Colonic mucosa (tissue), 4 donors: ENCODE measurements around the gene HDHD5. TPM values are rescaled to one million over a fixed set of nuclear protein-coding genes. Genes with fewer than 3 reads are reported as not detected.

Experiments
- DNase-seq: peaks from one replicate; pipeline ENCODE4 v3.0.0-alpha.2; 2020
- H3K27ac ChIP-seq: fragments of 200-600 bp; one replicate; pipeline ENCODE4 v1.8.0; 2021
- H3K27me3 ChIP-seq: fragments of 200-600 bp; one replicate; pipeline ENCODE4 v1.8.0; 2021
- H3K36me3 ChIP-seq: fragments of 200-600 bp; one replicate; pipeline ENCODE4 v1.8.0; 2021
- H3K4me1 ChIP-seq: fragments of 200-600 bp; one replicate; pipeline ENCODE4 v1.8.0; 2021; ENCODE audit warnings: mild to moderate bottlenecking
- H3K4me3 ChIP-seq: fragments of 200-600 bp; one replicate; pipeline ENCODE4 v1.8.0; 2021
- H3K9ac ChIP-seq, 2 donors: one replicate each; pipeline ENCODE4 v1.7.0; 2013; ENCODE audit warnings: control low read depth in 2 of 2, low read depth in 2 of 2, low read length in 2 of 2
- H3K9me3 ChIP-seq: fragments of 200-600 bp; one replicate; pipeline ENCODE4 v1.8.0; 2021
- intact Hi-C: fragments of 100-400 bp; cut with DNase I; formaldehyde crosslinking; loops from one replicate; pipeline ENCODE4 v1.14.1; 2022
- total RNA-seq, 2 donors: library from RNA; stranded (reverse); fragmentation: NEBNext Ultra II Directional in 1 of 2; extraction: Animal tissue kit (Norgen Biotek cat#: 25700) in 1 of 2; gene quantifications; one replicate each; pipeline ENCODE4 v1.2.1, GENCODE V29; 2021
- TF ChIP-seq, protein P1 (sequence below): fragments of 200-600 bp; IDR thresholded peaks from one replicate; pipeline ENCODE4 v1.8.0; 2022; ENCODE audit warnings: antibody characterized with exemption, mild to moderate bottlenecking
- donor health status: healthy.
- donor health status: DM: no; HTN: no; CAD: no.
- donor health status: DM: no; HTN: no; CAD: no.

Gene HDHD5
- total RNA-seq, 2 donors from 2014 or later, result 38.1 to 50.0 TPM

DNA sequence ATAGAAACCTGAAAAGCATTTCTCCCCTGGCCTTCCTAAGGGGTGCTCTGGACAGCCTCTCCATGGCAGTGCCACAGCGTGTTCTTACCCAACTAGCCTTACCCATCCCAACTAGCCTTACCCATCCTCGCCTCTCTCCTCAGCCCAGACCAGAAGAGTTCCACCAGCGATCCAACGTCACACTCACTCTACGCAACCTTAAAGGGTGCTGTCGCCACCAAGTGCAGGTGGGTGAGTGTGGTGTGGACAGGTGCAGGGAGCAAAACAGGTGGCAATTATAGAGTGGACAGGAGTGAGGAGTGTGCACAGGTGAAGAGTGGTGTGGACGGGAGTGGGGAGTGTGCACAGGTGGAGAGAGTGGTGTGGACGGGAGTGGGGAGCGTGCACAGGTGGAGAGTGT, 55.7 kb downstream of the HDHD5 start:
- intact Hi-C loops, result no loop called here
- Histone ChIP-seq H3K27me3 (no peaks in the 10 kb centered on the region), H3K4me3 (no peak overlapping the region), H3K9me3 (no peaks in the 10 kb centered on the region), H3K9ac (no peak overlapping the region), H3K27ac (no peak overlapping the region), H3K4me1 (no peaks in the 10 kb centered on the region), H3K36me3 (no peaks in the 10 kb centered on the region)
- no peak for DNase-seq
- TF ChIP-seq, protein P1, sequence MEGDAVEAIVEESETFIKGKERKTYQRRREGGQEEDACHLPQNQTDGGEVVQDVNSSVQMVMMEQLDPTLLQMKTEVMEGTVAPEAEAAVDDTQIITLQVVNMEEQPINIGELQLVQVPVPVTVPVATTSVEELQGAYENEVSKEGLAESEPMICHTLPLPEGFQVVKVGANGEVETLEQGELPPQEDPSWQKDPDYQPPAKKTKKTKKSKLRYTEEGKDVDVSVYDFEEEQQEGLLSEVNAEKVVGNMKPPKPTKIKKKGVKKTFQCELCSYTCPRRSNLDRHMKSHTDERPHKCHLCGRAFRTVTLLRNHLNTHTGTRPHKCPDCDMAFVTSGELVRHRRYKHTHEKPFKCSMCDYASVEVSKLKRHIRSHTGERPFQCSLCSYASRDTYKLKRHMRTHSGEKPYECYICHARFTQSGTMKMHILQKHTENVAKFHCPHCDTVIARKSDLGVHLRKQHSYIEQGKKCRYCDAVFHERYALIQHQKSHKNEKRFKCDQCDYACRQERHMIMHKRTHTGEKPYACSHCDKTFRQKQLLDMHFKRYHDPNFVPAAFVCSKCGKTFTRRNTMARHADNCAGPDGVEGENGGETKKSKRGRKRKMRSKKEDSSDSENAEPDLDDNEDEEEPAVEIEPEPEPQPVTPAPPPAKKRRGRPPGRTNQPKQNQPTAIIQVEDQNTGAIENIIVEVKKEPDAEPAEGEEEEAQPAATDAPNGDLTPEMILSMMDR, result no peak

DNA sequence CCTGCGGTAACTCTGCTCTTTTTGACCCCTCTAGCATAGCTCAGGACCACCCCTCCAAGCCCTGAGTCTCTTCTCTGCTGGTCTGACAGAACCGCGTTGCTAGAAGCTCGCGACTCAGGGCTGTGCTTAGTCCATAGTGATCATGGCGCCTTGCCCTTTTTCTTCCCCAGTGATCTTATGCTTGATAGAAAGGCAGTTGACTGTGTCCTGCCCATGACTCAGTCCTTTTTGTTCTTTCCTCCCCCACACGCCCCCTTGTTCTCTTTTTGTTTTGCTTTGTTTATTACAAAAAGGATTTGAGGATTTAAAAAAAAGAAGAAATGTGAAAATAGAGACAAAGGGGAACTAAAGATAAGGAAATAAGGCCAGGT, 56.8 kb downstream of the HDHD5 start:
- no peak for DNase-seq
- Histone ChIP-seq H3K27me3 (no peaks in the 10 kb centered on the region), H3K36me3 (no peaks in the 10 kb centered on the region), H3K9ac (no peak overlapping the region), H3K9me3 (no peaks in the 10 kb centered on the region), H3K4me1 (no peaks in the 10 kb centered on the region), H3K4me3 (no peak overlapping the region), H3K27ac (no peak overlapping the region)
- TF ChIP-seq, protein P1, result no peak
- intact Hi-C loops, result no loop called here

DNA sequence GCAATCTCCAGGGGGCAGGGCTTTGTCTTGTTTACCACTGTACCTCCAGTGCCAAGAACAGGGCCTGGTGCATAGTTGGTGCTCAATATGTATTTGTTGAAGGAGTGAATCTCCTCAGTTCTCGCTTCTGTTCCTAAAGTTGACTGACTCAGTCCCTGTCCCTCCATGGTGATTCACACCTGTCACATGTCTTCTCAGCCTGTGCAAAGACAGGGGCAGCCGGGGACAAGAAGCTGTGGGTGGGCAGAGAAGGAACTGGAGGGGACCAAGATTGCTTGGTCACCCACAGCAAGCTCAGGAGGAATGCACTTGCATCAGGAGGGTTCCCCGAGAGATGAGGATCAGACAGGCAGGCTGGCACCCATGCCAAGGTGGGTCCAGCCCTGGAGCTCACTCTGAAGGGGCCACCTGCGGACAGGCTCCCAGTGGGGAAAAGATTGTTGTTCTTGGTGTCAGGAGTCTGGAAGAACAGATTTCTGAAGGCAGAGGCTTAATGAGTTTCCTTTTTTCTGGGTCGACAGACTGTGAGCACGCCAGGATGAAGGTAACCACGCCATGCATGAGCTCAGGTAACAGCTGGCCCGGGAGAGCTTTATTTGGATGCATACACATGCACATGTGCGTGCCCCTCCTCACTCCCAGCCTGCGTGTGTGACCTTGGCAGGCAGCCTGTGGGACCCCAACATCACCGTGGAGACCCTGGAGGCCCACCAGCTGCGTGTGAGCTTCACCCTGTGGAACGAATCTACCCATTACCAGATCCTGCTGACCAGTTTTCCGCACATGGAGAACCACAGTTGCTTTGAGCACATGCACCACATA, 57.4 kb downstream of the HDHD5 start:
- Histone ChIP-seq H3K27me3 (no peaks in the 10 kb centered on the region), H3K4me1 (no peaks in the 10 kb centered on the region), H3K4me3 (no peak overlapping the region), H3K9me3 (no peaks in the 10 kb centered on the region), H3K27ac (no peak overlapping the region), H3K36me3 (no peaks in the 10 kb centered on the region), H3K9ac (no peak overlapping the region)
- DNase-seq, result no peak
- intact Hi-C loops, result no loop called here
- TF ChIP-seq, protein P1, result no peak

DNA sequence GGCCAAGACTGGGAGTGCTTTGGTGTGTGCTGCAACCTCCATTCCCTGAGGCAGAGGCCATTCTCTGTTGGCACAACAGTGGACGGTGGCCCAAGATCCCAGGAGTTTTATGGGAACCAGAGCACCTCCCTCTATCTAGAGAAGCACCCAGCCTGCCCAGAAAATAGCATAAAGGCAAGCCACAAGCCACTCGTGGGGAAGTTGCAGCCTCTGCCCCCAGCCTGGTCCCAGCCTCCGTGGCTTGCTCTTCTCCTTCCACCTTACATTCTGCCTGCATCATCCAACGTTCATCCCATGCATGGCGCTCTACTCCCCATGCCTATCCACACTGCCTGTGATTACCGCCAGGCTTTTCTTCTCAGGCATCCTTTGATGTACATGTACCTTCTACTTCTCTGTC, 58.5 kb downstream of the HDHD5 start:
- no peak overlapping the region for H3K27ac ChIP-seq
- no peak for DNase-seq
- intact Hi-C loops, result no loop called here
- H3K4me1 ChIP-seq, result no peaks in the 10 kb centered on the region
- no peaks in the 10 kb centered on the region for H3K27me3 ChIP-seq
- H3K4me3 ChIP-seq, result no peak overlapping the region
- H3K36me3 ChIP-seq, result no peaks in the 10 kb centered on the region
- no peaks in the 10 kb centered on the region for H3K9me3 ChIP-seq
- TF ChIP-seq, protein P1, result no peak
- no peak overlapping the region for H3K9ac ChIP-seq

DNA sequence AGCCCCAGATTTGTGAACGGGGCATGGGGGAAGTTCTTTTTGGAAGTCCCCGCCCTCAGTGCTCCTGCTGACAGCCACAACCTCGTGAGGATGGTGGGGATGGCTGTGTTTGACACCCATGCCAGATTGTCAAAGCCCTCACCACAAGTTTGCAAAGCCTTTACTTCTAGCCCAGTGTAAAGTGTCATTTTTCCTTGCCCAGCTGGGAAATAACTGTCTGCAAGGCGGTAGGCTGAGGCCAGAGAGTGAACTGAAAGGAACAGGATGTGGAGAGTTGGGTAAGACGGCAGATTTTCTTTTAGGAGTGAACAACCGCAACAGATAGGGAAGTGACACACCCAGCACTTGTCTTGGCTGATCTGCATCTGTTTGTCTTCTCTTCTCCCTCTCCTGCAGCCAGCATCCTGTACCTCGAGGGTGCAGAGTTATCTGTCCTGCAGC, 60.7 kb downstream of the HDHD5 start:
- Histone ChIP-seq H3K36me3 (no peaks in the 10 kb centered on the region), H3K4me3 (no peak overlapping the region), H3K27me3 (no peaks in the 10 kb centered on the region), H3K27ac (no peak overlapping the region), H3K4me1 (no peaks in the 10 kb centered on the region), H3K9ac (no peak overlapping the region), H3K9me3 (no peaks in the 10 kb centered on the region)
- no peak for DNase-seq
- intact Hi-C loops, result no loop called here
- TF ChIP-seq, protein P1, result no peak
